PC-3 (cell line): ENCODE measurements around the gene KIAA0930. TPM values are rescaled to one million over a fixed set of nuclear protein-coding genes. Genes with fewer than 3 reads are reported as not detected.

Experiments used
- ATAC-seq: fragments of 200-7000 bp; cut with Tn5 transposase; 2 replicates; pipeline ENCODE4 v1.9.1; 2020; ENCODE audit warnings: mild to moderate bottlenecking, moderate library complexity
- Bru-seq: library from RNA; stranded (reverse); fragments of 400-500 nt; gene quantifications from one replicate; lab custom pipeline; 2021; lab: Mats Ljungman, UMichigan
- BruChase-seq, 2 experiments: library from RNA; stranded (reverse); fragments of 400-500 nt; gene quantifications; one replicate each; lab custom pipeline; 2021; lab: Mats Ljungman, UMichigan
- BruUV-seq: library from RNA; stranded (reverse); fragments of 400-500 nt; replicated peaks from 2 replicates; lab custom pipeline; 2021; lab: Mats Ljungman, UMichigan
- CTCF ChIA-PET: fragments of 300-600 bp; sonication (Branson Sonifier 250); formaldehyde crosslinking; loops from one replicate; lab custom pipeline; 2022; ENCODE audit warnings: antibody characterized with exemption; lab: Charles Lee
- POLR2A ChIA-PET: fragments of 300-600 bp; sonication (Branson Sonifier 250); formaldehyde crosslinking; loops from one replicate; lab custom pipeline; 2022; ENCODE audit warnings: antibody characterized with exemption; ENCODE audit not compliant: unreplicated experiment; lab: Charles Lee
- DNase-seq: peaks from one replicate; pipeline ENCODE4 v3.0.0-alpha.2; 2015
- H2AFZ ChIP-seq: fragments of 300-600 bp; sonication (generic); 2 replicates; pipeline ENCODE4 v1.6.0; 2016; ENCODE audit warnings: antibody characterized with exemption, low read length
- H3F3A ChIP-seq: fragments of 300-600 bp; sonication (generic); one replicate; pipeline ENCODE4 v1.6.0; 2017; ENCODE audit warnings: antibody characterized with exemption, low read length, control low read depth, mild to moderate bottlenecking; ENCODE audit not compliant: unreplicated experiment
- H3K27ac ChIP-seq: fragments of 300-600 bp; sonication (generic); 2 replicates; pipeline ENCODE4 v1.5.1; 2016; ENCODE audit warnings: mild to moderate bottlenecking, low read length
- H3K27me3 ChIP-seq: fragments of 300-600 bp; sonication (generic); 2 replicates; pipeline ENCODE4 v1.6.1; 2016; ENCODE audit warnings: low read length, mixed read lengths
- H3K36me3 ChIP-seq: fragments of 300-600 bp; sonication (generic); 2 replicates; pipeline ENCODE4 v1.6.1; 2016; ENCODE audit warnings: low read depth, mixed run types, low read length, mixed read lengths
- H3K4me1 ChIP-seq: fragments of 300-600 bp; sonication (generic); 2 replicates; pipeline ENCODE4 v1.5.1; 2016; ENCODE audit warnings: low read length; ENCODE audit not compliant: insufficient read depth
- H3K4me2 ChIP-seq: fragments of 300-600 bp; sonication (generic); 2 replicates; pipeline ENCODE4 v1.6.0; 2016; ENCODE audit warnings: low read length
- H3K4me3 ChIP-seq: fragments of 300-600 bp; sonication (generic); 2 replicates; pipeline ENCODE4 v1.5.1; 2016; ENCODE audit warnings: mild to moderate bottlenecking, low read length, mixed read lengths
- H3K79me2 ChIP-seq: fragments of 300-600 bp; sonication (generic); 2 replicates; pipeline ENCODE4 v1.6.1; 2017; ENCODE audit warnings: low read length, mixed read lengths
- H3K9ac ChIP-seq: fragments of 300-600 bp; sonication (generic); 2 replicates; pipeline ENCODE4 v1.6.0; 2016; ENCODE audit warnings: mild to moderate bottlenecking, low read length
- H3K9me2 ChIP-seq: fragments of 300-600 bp; sonication (generic); replicated peaks from 2 replicates; pipeline ENCODE4 v1.6.1; 2016; ENCODE audit warnings: mixed run types, low read length, mixed read lengths
- H3K9me3 ChIP-seq: fragments of 300-600 bp; sonication (generic); 2 replicates; pipeline ENCODE4 v1.6.1; 2016; ENCODE audit warnings: low read length, mixed read lengths
- H4K20me1 ChIP-seq: fragments of 300-600 bp; sonication (generic); 2 replicates; pipeline ENCODE4 v1.6.1; 2016; ENCODE audit warnings: low read length, mixed read lengths
- EZH2 ChIP-seq: fragments of 300-600 bp; sonication (generic); IDR thresholded peaks from one replicate; pipeline ENCODE4 v1.6.1; 2017; ENCODE audit warnings: antibody characterized with exemption, mild to moderate bottlenecking, low read length; ENCODE audit not compliant: unreplicated experiment
- EZH2phosphoT487 ChIP-seq: fragments of 300-600 bp; sonication (generic); IDR thresholded peaks from 2 replicates; pipeline ENCODE4 v1.6.1; 2018; ENCODE audit warnings: mild to moderate bottlenecking, antibody characterized with exemption, low read length, borderline replicate concordance
- intact Hi-C: fragments of 100-400 bp; cut with micrococcal nuclease; formaldehyde crosslinking; loops from 2 replicates; pipeline ENCODE4 v1.9.0; 2023
- long read RNA-seq: library from polyadenylated mRNA; unstranded; transcript quantifications from one replicate; pipeline ENCODE4 v2.0.0, GENCODE V29; 2021; ENCODE audit not compliant: unreplicated experiment
- total RNA-seq: library from RNA; depleted of rRNA; stranded (reverse); fragments of >200 nt; gene quantifications from 2 replicates; pipeline ENCODE4 v1.2.3, GENCODE V29; 2014; rRNA removed
- TF ChIP-seq, protein P1 (sequence below): fragments of 300-600 bp; sonication (generic); conservative IDR thresholded peaks from 2 replicates; pipeline ENCODE4 v1.5.1; 2017; ENCODE audit warnings: antibody characterized with exemption, low read depth, mild to moderate bottlenecking, low read length

The KIAA0930 gene
- total RNA-seq, result 29.8 and 39.2 TPM in 2 replicates
- Bru-seq, nascent RNA, result percentile 45 among the genes with signal in this experiment
- percentile 57 among the genes with signal in this experiment for BruChase-seq, experiment 1, labeled RNA remaining after a 6-hour chase
- BruChase-seq, experiment 2, labeled RNA remaining after a 2-hour chase, result percentile 55 among the genes with signal in this experiment
- long read RNA-seq, full-length matches to known transcripts, result 129 of 153 reads
- long read RNA-seq, partial matches to known transcripts, result 4 of 153 reads
- long read RNA-seq, other reads (novel, unspliced or antisense), result 20 of 153 reads

- CTCF ChIA-PET, result no interaction called here
- Histone ChIP-seq H2AFZ (peak within 1 kb of the TSS; percentile 31; the same call in 1 of the 2 replicates), H4K20me1 (no peaks in the 10 kb centered on the region; the same call in 1 of the 2 replicates), H3K27ac (no peak within 1 kb of the TSS), H3K9ac (peak within 1 kb of the TSS; percentile 74), H3K79me2 (peaks cover 15% of the 10 kb centered on the region), H3K4me3 (peak within 1 kb of the TSS; percentile 86), H3K27me3 (no peaks in the 10 kb centered on the region), H3F3A (no peaks in the 10 kb centered on the region), H3K4me1 (peaks cover 22% of the 10 kb centered on the region), H3K36me3 (no peaks in the 10 kb centered on the region), H3K4me2 (peak within 1 kb of the TSS; percentile 92), H3K9me3 (no peaks in the 10 kb centered on the region), H3K9me2 (no peaks in the 10 kb centered on the region)
- BruUV-seq, result no TSS peak
- ATAC-seq (peak; percentile 55), DNase-seq (peak; percentile 44)
- POLR2A ChIA-PET, result no interaction called here
- intact Hi-C loops, result loop anchor here (10.0 kb wide), 1 partner anchor 136 kb away; no protein-coding TSS in a partner anchor
- TF ChIP-seq, protein P1, sequence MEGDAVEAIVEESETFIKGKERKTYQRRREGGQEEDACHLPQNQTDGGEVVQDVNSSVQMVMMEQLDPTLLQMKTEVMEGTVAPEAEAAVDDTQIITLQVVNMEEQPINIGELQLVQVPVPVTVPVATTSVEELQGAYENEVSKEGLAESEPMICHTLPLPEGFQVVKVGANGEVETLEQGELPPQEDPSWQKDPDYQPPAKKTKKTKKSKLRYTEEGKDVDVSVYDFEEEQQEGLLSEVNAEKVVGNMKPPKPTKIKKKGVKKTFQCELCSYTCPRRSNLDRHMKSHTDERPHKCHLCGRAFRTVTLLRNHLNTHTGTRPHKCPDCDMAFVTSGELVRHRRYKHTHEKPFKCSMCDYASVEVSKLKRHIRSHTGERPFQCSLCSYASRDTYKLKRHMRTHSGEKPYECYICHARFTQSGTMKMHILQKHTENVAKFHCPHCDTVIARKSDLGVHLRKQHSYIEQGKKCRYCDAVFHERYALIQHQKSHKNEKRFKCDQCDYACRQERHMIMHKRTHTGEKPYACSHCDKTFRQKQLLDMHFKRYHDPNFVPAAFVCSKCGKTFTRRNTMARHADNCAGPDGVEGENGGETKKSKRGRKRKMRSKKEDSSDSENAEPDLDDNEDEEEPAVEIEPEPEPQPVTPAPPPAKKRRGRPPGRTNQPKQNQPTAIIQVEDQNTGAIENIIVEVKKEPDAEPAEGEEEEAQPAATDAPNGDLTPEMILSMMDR, result no peak
- TF ChIP-seq EZH2 (no peak), EZH2phosphoT487 (no peak)
Observed at GRCh38 chr22:45240810-45241631, at the start of gene KIAA0930. TSS of gene KIAA0930 (minus strand) at chr22:45240894. CDS start at chr22:45240703, 191 bp downstream.

- ChIA-PET POLR2A (no interaction called here), CTCF (no interaction called here)
- Histone ChIP-seq H2AFZ (no peak overlapping the region), H3K4me2 (no peak overlapping the region), H3K9ac (no peak overlapping the region), H3K9me2 (no peaks in the 10 kb centered on the region), H3K79me2 (no peaks in the 10 kb centered on the region), H3F3A (no peaks in the 10 kb centered on the region), H4K20me1 (no peaks in the 10 kb centered on the region), H3K36me3 (no peaks in the 10 kb centered on the region), H3K9me3 (no peaks in the 10 kb centered on the region), H3K27ac (no peak overlapping the region), H3K4me3 (no peak overlapping the region), H3K27me3 (no peaks in the 10 kb centered on the region), H3K4me1 (peaks cover 15% of the 10 kb centered on the region)
- intact Hi-C loops, result no loop called here
- BruUV-seq, result no TSS peak
- DNase-seq (no peak), ATAC-seq (no peak)
- TF ChIP-seq, protein P1, result no peak
- no peak for TF ChIP-seq EZH2
- TF ChIP-seq EZH2phosphoT487, result no peak
Observed at GRCh38 chr22:45286854-45287551, 46.3 kb upstream of the KIAA0930 start.
